GM12878 (cell line): ENCODE results near the gene ACACA. TPM values are rescaled to one million over a fixed set of nuclear protein-coding genes. Genes with fewer than 3 reads are reported as not detected.

Experiments
- ATAC-seq: fragments of 200-7000 bp; cut with Tn5 transposase; 3 replicates; pipeline ENCODE4 v1.9.1; 2020; ENCODE audit warnings: mild to moderate bottlenecking, moderate library complexity
- BruUV-seq: library from RNA; stranded (reverse); fragments of 400-500 nt; replicated peaks from 2 replicates; lab custom pipeline; 2021; lab: Mats Ljungman, UMichigan
- CTCF ChIA-PET: fragments of 300-600 bp; sonication (Branson Sonifier 250); formaldehyde crosslinking; extraction: SDS; loops from one replicate; lab custom pipeline; 2021; ENCODE audit warnings: inconsistent platforms; lab: Yijun Ruan, JAX
- POLR2A ChIA-PET: fragments of 350-600 bp; formaldehyde crosslinking; extraction: SDS; loops from one replicate; lab custom pipeline; 2021; ENCODE audit warnings: inconsistent platforms; lab: Charles Lee
- RAD21 ChIA-PET: fragments of 300-600 bp; sonication (Branson Sonifier 250); formaldehyde crosslinking; loops from one replicate; lab custom pipeline; 2023; ENCODE audit warnings: antibody characterized with exemption; ENCODE audit not compliant: unreplicated experiment; lab: Charles Lee
- SMC1A ChIA-PET: fragments of 300-600 bp; sonication (Branson Sonifier 250); formaldehyde crosslinking; loops from one replicate; lab custom pipeline; 2023; ENCODE audit not compliant: unreplicated experiment, uncharacterized antibody; lab: Charles Lee
- DNase-seq: peaks from one replicate; pipeline ENCODE4 v3.0.0-alpha.2; 2011; ENCODE audit warnings: low read depth, low spot score
- FAIRE-seq: peaks from 3 replicates; lab custom pipeline; 2011; peaks lifted over from hg19 to GRCh38; lab: Jason Lieb, UNC
- H2AFZ ChIP-seq: 2 replicates; pipeline ENCODE4 v1.6.0; 2011; ENCODE audit warnings: low read depth, low read length, control low read depth; ENCODE audit not compliant: control insufficient read depth
- H3K27ac ChIP-seq: 2 replicates; pipeline ENCODE4 v1.5.1; 2011; ENCODE audit warnings: control low read depth; ENCODE audit not compliant: control insufficient read depth, insufficient read depth
- H3K27me3 ChIP-seq, 2 experiments: replicated peaks in 1 of 2; 2 replicates each; pipeline versions ENCODE4 v1.6.0 to v1.6.1; 2011; ENCODE audit warnings: low read length in 1 of 2; ENCODE audit not compliant: control insufficient read depth in 2 of 2, insufficient read depth in 2 of 2
- H3K36me3 ChIP-seq, 2 experiments: 2 replicates each; pipeline ENCODE4 v1.5.1; 2011; ENCODE audit warnings: low read length in 1 of 2; ENCODE audit not compliant: control insufficient read depth in 2 of 2, insufficient read depth in 2 of 2
- H3K4me1 ChIP-seq: 2 replicates; pipeline ENCODE4 v1.6.1; 2011; ENCODE audit warnings: mild to moderate bottlenecking, low read length, moderate library complexity, mixed read lengths; ENCODE audit not compliant: control insufficient read depth, insufficient read depth
- H3K4me2 ChIP-seq: 2 replicates; pipeline ENCODE4 v1.6.0; 2011; ENCODE audit warnings: control low read depth; ENCODE audit not compliant: control insufficient read depth, insufficient read depth
- H3K4me3 ChIP-seq: fragments of 200-600 bp; sonication (generic); 2 replicates; pipeline ENCODE4 v1.5.1; 2016
- H3K79me2 ChIP-seq: 2 replicates; pipeline ENCODE4 v1.6.0; 2011; ENCODE audit warnings: low read length; ENCODE audit not compliant: control insufficient read depth, insufficient read depth
- H3K9ac ChIP-seq: 2 replicates; pipeline ENCODE4 v1.8.0; 2011; ENCODE audit warnings: low read length, control low read depth, mixed read lengths; ENCODE audit not compliant: control insufficient read depth, insufficient read depth
- H3K9me3 ChIP-seq: replicated peaks from 3 replicates; pipeline ENCODE4 v1.5.1; 2011; ENCODE audit warnings: mild to moderate bottlenecking, low read length; ENCODE audit not compliant: control insufficient read depth, insufficient read depth
- H4K20me1 ChIP-seq: 2 replicates; pipeline ENCODE4 v1.6.0; 2011; ENCODE audit not compliant: control insufficient read depth, insufficient read depth
- CHD4 ChIP-seq: fragments of 200-600 bp; sonication (generic); IDR thresholded peaks from 2 replicates; pipeline ENCODE4 v1.6.1; 2016; ENCODE audit warnings: mild to moderate bottlenecking
- E2F4 ChIP-seq: IDR thresholded peaks from 2 replicates; pipeline ENCODE4 v1.6.1; 2012; ENCODE audit warnings: low read depth, low read length, improper control_type of control experiment
- ESRRA ChIP-seq: IDR thresholded peaks from 2 replicates; pipeline ENCODE4 v1.6.1; 2012; ENCODE audit warnings: mild to moderate bottlenecking, low read length, improper control_type of control experiment
- SIN3A ChIP-seq: IDR thresholded peaks from 2 replicates; pipeline ENCODE4 v1.6.1; 2012; ENCODE audit warnings: low read depth, low read length, improper control_type of control experiment
- SRF ChIP-seq, 2 experiments: IDR thresholded peaks; 2 replicates each; pipeline ENCODE4 v1.6.1; 2011; ENCODE audit warnings: low read depth in 2 of 2, low read length in 2 of 2, mild to moderate bottlenecking in 1 of 2, moderate library complexity in 1 of 2
- TCF7 ChIP-seq: IDR thresholded peaks from 2 replicates; pipeline ENCODE4 v1.6.1; 2014; ENCODE audit warnings: antibody characterized with exemption, borderline replicate concordance
- ZBTB4 ChIP-seq: fragments of 450-650 bp; formaldehyde crosslinking; IDR thresholded peaks from 2 replicates; pipeline ENCODE4 v1.4.0; 2022; ENCODE audit warnings: mild to moderate bottlenecking, moderate library complexity
- WGBS: methylation state at CpG from one replicate; pipeline ENCODE4 v1.1.6; 2016; ENCODE audit warnings: low lambda C conversion rate; ENCODE audit not compliant: insufficient replicate concordance, insufficient coverage; ENCODE audit errors: missing lambda C conversion rate; 5-methylcytosine and 5-hydroxymethylcytosine counted together
- in situ Hi-C: fragments of 300-500 bp; cut with MboI; formaldehyde crosslinking; loops from 9 replicates; pipeline ENCODE4 v1.14.3; 2018; ENCODE audit warnings: mixed read lengths
- intact Hi-C: fragments of 100-400 bp; cut with micrococcal nuclease; formaldehyde crosslinking; loops from one replicate; pipeline ENCODE4 v1.14.2; 2022; ENCODE audit not compliant: unreplicated experiment
- polyA plus RNA-seq, 11 experiments: library from polyadenylated mRNA; depleted of rRNA in 4 of 11; unstranded in 6 of 11; stranded (reverse) in 5 of 11; fragments of >200 nt; fragmentation: Nextera tagmentation in 4 of 11; fragmentation: Illumina TruSeq in 1 of 11; extraction: Ambion mirVana in 4 of 11; extraction: Trizol in 1 of 11; gene quantifications; 1 replicate in 1 of 11; 2 replicates in 10 of 11; pipeline versions ENCODE4 v1.2.1 to v1.2.3, GENCODE V29; 2011 to 2016; ENCODE audit warnings: inconsistent platforms in 2 of 11, missing spikeins in 2 of 11, low read depth in 1 of 11
- total RNA-seq, 4 experiments: library from RNA; depleted of rRNA in 3 of 4; stranded (reverse); fragments of >200 nt in 3 of 4; fragmentation: Illumina TruSeq in 1 of 4; extraction: Trizol in 1 of 4; gene quantifications; 2 replicates each; pipeline versions ENCODE4 v1.2.1 to v1.2.3, GENCODE V29; 2013 to 2021
- TF ChIP-seq, protein P1 (sequence below): fragments of 450-650 bp; IDR thresholded peaks from 2 replicates; pipeline ENCODE4 v1.6.1; 2017; ENCODE audit warnings: low read depth, mild to moderate bottlenecking, moderate library complexity
- TF ChIP-seq, protein P2 (sequence below): fragments of 450-650 bp; IDR thresholded peaks from 2 replicates; pipeline ENCODE4 v1.6.1; 2017; ENCODE audit warnings: mild to moderate bottlenecking

The ACACA gene
- total and polyA plus RNA-seq, 10 of the 15 experiments (the other 5 are each of a cell fraction or from before 2014, with no cell fraction given) = 12.9 to 74.2 (median 32.0) TPM

GRCh38 chr17:37422971-37423625 lies 16.5 kb upstream of the ACACA start:
- H3K4me3 ChIP-seq = no peak overlapping the region
- TF ChIP-seq ZBTB4 (CRISPR knock-in tag) (no peak), SIN3A (no peak), TCF7 (no peak), CHD4 (no peak), ESRRA (no peak), E2F4 (no peak), SRF (IDR thresholded peaks at IDR 0.05; ENCODE audit: low read depth in 2 of 2, low read length in 2 of 2) (no peak)
- TF ChIP-seq, protein P1, sequence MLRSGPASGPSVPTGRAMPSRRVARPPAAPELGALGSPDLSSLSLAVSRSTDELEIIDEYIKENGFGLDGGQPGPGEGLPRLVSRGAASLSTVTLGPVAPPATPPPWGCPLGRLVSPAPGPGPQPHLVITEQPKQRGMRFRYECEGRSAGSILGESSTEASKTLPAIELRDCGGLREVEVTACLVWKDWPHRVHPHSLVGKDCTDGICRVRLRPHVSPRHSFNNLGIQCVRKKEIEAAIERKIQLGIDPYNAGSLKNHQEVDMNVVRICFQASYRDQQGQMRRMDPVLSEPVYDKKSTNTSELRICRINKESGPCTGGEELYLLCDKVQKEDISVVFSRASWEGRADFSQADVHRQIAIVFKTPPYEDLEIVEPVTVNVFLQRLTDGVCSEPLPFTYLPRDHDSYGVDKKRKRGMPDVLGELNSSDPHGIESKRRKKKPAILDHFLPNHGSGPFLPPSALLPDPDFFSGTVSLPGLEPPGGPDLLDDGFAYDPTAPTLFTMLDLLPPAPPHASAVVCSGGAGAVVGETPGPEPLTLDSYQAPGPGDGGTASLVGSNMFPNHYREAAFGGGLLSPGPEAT = no peak
- TF ChIP-seq, protein P2, sequence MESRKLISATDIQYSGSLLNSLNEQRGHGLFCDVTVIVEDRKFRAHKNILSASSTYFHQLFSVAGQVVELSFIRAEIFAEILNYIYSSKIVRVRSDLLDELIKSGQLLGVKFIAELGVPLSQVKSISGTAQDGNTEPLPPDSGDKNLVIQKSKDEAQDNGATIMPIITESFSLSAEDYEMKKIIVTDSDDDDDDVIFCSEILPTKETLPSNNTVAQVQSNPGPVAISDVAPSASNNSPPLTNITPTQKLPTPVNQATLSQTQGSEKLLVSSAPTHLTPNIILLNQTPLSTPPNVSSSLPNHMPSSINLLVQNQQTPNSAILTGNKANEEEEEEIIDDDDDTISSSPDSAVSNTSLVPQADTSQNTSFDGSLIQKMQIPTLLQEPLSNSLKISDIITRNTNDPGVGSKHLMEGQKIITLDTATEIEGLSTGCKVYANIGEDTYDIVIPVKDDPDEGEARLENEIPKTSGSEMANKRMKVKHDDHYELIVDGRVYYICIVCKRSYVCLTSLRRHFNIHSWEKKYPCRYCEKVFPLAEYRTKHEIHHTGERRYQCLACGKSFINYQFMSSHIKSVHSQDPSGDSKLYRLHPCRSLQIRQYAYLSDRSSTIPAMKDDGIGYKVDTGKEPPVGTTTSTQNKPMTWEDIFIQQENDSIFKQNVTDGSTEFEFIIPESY = no peak
- POLR2A ChIA-PET = no interaction called here
- RAD21 ChIA-PET = no interaction called here
- H3K9me3 ChIP-seq = no peaks in the 10 kb centered on the region
- H3K9ac ChIP-seq = no peak overlapping the region
- CTCF ChIA-PET = interaction anchor here (1.1 to 1.8 kb wide), 2 partner anchors 10 to 13 kb away, joined by 3 to 4 read pairs; no protein-coding TSS in a partner anchor
- SMC1A ChIA-PET = interaction anchor here (0.9 to 1.4 kb wide), 4 partner anchors 9 to 58 kb away, joined by 3 to 4 read pairs (median 4); no protein-coding TSS in a partner anchor
- intact Hi-C loops = no loop called here
- BruUV-seq = no TSS peak
- peaks cover 4 to 18% of the 10 kb centered on the region in 2 experiments; a peak in 3 of 4 replicates for H3K36me3 ChIP-seq
- in situ Hi-C loops = no loop called here
- no peak overlapping the region for H2AFZ ChIP-seq
- ATAC-seq (no peak), FAIRE-seq (no peak), DNase-seq (no peak)
- no peaks in the 10 kb centered on the region for H3K4me1 ChIP-seq
- H4K20me1 ChIP-seq = no peaks in the 10 kb centered on the region
- no peaks in the 10 kb centered on the region for H3K27me3 ChIP-seq
- no peaks in the 10 kb centered on the region; the same call in 1 of the 2 replicates for H3K79me2 ChIP-seq
- no peak overlapping the region for H3K27ac ChIP-seq
- no peak overlapping the region for H3K4me2 ChIP-seq
- WGBS = 84% methylated on average over 4 of the region's 4 CpGs
